Smooth muscle cell (in vitro differentiated cells): ENCODE measurements around the gene PEMT. TPM values are rescaled to one million over a fixed set of nuclear protein-coding genes. Genes with fewer than 3 reads are reported as not detected.

Source experiments
- DNase-seq: peaks from one replicate; lab custom pipeline; 2025; ENCODE audit not compliant: unreplicated experiment; lab: John Stamatoyannopoulos, UW
- H2AFZ ChIP-seq: fragments of 200-600 bp; sonication (generic); 2 replicates; pipeline ENCODE4 v1.6.0; 2016; ENCODE audit warnings: antibody characterized with exemption, low read depth, mild to moderate bottlenecking
- H3F3A ChIP-seq: fragments of 200-600 bp; sonication (generic); 2 replicates; pipeline ENCODE4 v1.6.0; 2017; ENCODE audit warnings: antibody characterized with exemption, low read depth
- H3K27ac ChIP-seq: fragments of 200-600 bp; sonication (generic); 2 replicates; pipeline ENCODE4 v1.5.1; 2016; ENCODE audit warnings: low read depth, mild to moderate bottlenecking
- H3K27me3 ChIP-seq: fragments of 200-600 bp; sonication (generic); 2 replicates; pipeline ENCODE4 v1.6.1; 2016; ENCODE audit warnings: low read depth, mild to moderate bottlenecking
- H3K36me3 ChIP-seq: fragments of 200-600 bp; sonication (generic); 2 replicates; pipeline ENCODE4 v1.5.1; 2016; ENCODE audit warnings: low read depth
- H3K4me1 ChIP-seq: fragments of 200-600 bp; sonication (generic); 2 replicates; pipeline ENCODE4 v1.5.1; 2016; ENCODE audit warnings: low read depth
- H3K4me2 ChIP-seq: fragments of 200-600 bp; sonication (generic); 2 replicates; pipeline ENCODE4 v1.6.0; 2016; ENCODE audit warnings: mild to moderate bottlenecking
- H3K4me3 ChIP-seq: fragments of 200-600 bp; sonication (generic); 2 replicates; pipeline ENCODE4 v1.5.1; 2016; ENCODE audit warnings: mild to moderate bottlenecking
- H3K79me2 ChIP-seq: fragments of 200-600 bp; sonication (generic); 2 replicates; pipeline ENCODE4 v1.6.0; 2016; ENCODE audit warnings: low read depth, mild to moderate bottlenecking
- H3K9ac ChIP-seq: fragments of 200-600 bp; sonication (generic); 2 replicates; pipeline ENCODE4 v1.6.0; 2016; ENCODE audit warnings: low read depth
- H3K9me3 ChIP-seq: fragments of 200-600 bp; sonication (generic); replicated peaks from 2 replicates; pipeline ENCODE4 v1.5.1; 2016; ENCODE audit warnings: low read depth
- H4K20me1 ChIP-seq: fragments of 200-600 bp; sonication (generic); 2 replicates; pipeline ENCODE4 v1.6.0; 2016; ENCODE audit warnings: low read depth
- WGBS: methylation state at CpG from one replicate; pipeline ENCODE4 v1.1.7; 2016; ENCODE audit warnings: low lambda C conversion rate; 5-methylcytosine and 5-hydroxymethylcytosine counted together
- polyA plus RNA-seq: library from polyadenylated mRNA; unstranded; fragments of >200 nt; fragmentation: Nextera tagmentation; extraction: Ambion mirVana; gene quantifications from 2 replicates; pipeline ENCODE4 v1.2.1, GENCODE V29; 2016
- total RNA-seq: library from RNA; depleted of rRNA; stranded (reverse); fragments of >200 nt; gene quantifications from 2 replicates; pipeline ENCODE4 v1.2.3, GENCODE V29; 2014
- TF ChIP-seq, protein P1 (sequence below): fragments of 200-600 bp; sonication (generic); IDR thresholded peaks from 2 replicates; pipeline ENCODE4 v1.5.1; 2017; ENCODE audit warnings: borderline replicate concordance, mild to moderate bottlenecking, antibody characterized with exemption; ENCODE audit not compliant: insufficient read depth, poor library complexity, severe bottlenecking

PEMT gene
- total and polyA plus RNA-seq, 2 experiments from 2014 or later = 43.8 to 69.9 TPM

- WGBS = 93% methylated on average over 8 of the region's 8 CpGs
- H3K36me3 ChIP-seq = no peaks in the 10 kb centered on the region
- TF ChIP-seq, protein P1, sequence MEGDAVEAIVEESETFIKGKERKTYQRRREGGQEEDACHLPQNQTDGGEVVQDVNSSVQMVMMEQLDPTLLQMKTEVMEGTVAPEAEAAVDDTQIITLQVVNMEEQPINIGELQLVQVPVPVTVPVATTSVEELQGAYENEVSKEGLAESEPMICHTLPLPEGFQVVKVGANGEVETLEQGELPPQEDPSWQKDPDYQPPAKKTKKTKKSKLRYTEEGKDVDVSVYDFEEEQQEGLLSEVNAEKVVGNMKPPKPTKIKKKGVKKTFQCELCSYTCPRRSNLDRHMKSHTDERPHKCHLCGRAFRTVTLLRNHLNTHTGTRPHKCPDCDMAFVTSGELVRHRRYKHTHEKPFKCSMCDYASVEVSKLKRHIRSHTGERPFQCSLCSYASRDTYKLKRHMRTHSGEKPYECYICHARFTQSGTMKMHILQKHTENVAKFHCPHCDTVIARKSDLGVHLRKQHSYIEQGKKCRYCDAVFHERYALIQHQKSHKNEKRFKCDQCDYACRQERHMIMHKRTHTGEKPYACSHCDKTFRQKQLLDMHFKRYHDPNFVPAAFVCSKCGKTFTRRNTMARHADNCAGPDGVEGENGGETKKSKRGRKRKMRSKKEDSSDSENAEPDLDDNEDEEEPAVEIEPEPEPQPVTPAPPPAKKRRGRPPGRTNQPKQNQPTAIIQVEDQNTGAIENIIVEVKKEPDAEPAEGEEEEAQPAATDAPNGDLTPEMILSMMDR = no peak
These were observed 32.3 kb downstream of the PEMT start for GRCh38 chr17:17559164-17559563.

DNA sequence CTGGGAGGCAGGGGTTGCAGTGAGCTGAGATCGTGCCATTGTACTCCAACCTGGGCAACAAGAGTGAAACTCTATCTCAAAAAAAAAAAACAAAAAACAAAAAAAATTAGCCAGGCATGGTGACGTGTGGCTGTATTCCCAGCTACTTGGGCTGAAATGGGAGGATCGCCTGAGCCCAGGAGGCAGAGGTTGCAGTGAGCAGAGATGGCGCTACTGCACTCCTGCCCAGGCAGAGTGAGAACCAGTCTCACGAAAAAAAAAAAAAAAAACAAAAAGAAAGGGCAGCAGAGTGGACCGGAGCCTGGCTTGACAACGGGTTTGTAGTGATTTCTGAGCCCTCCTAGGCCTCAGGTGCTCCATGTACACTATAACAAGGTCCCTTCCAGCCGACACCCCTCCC lies 33.1 kb downstream of the PEMT start:
- Histone ChIP-seq H3K4me2 (no peak overlapping the region), H3K9me3 (no peaks in the 10 kb centered on the region), H3K27me3 (no peaks in the 10 kb centered on the region), H3K9ac (no peak overlapping the region), H2AFZ (no peak overlapping the region), H4K20me1 (peaks cover 12% of the 10 kb centered on the region), H3K79me2 (no peaks in the 10 kb centered on the region), H3K4me3 (no peak overlapping the region), H3K4me1 (no peaks in the 10 kb centered on the region), H3F3A (no peaks in the 10 kb centered on the region), H3K27ac (no peak overlapping the region), H3K36me3 (no peaks in the 10 kb centered on the region)
- 92% methylated on average over 8 of the region's 8 CpGs for WGBS
- TF ChIP-seq, protein P1 = no peak
- DNase-seq = no peak

More at GRCh38 chr17:17559164-17559563, 32.3 kb downstream of the PEMT start:
- no peak for DNase-seq
- no peaks in the 10 kb centered on the region for H3K79me2 ChIP-seq
- H3K9ac ChIP-seq = no peak overlapping the region
- H2AFZ ChIP-seq = no peak overlapping the region
- no peaks in the 10 kb centered on the region for H3K9me3 ChIP-seq
- H3K4me1 ChIP-seq = no peaks in the 10 kb centered on the region
- H3K4me2 ChIP-seq = no peak overlapping the region
- no peaks in the 10 kb centered on the region for H3F3A ChIP-seq
- peaks cover 12% of the 10 kb centered on the region for H4K20me1 ChIP-seq
- H3K27me3 ChIP-seq = no peaks in the 10 kb centered on the region
- no peak overlapping the region for H3K27ac ChIP-seq
- H3K4me3 ChIP-seq = no peak overlapping the region

- Histone ChIP-seq H3K27me3 (no peaks in the 10 kb centered on the region), H2AFZ (no peak overlapping the region), H3K79me2 (no peaks in the 10 kb centered on the region), H4K20me1 (peaks cover 12% of the 10 kb centered on the region), H3K9ac (no peak overlapping the region), H3K9me3 (no peaks in the 10 kb centered on the region), H3K4me1 (no peaks in the 10 kb centered on the region), H3K36me3 (no peaks in the 10 kb centered on the region), H3F3A (no peaks in the 10 kb centered on the region), H3K4me2 (no peak overlapping the region), H3K27ac (no peak overlapping the region), H3K4me3 (no peak overlapping the region)
- TF ChIP-seq, protein P1 = no peak
- 95% methylated on average over 9 of the region's 9 CpGs for WGBS
- DNase-seq = no peak
These were observed 33.7 kb downstream of the PEMT start for GRCh38 chr17:17557796-17558195.

DNA sequence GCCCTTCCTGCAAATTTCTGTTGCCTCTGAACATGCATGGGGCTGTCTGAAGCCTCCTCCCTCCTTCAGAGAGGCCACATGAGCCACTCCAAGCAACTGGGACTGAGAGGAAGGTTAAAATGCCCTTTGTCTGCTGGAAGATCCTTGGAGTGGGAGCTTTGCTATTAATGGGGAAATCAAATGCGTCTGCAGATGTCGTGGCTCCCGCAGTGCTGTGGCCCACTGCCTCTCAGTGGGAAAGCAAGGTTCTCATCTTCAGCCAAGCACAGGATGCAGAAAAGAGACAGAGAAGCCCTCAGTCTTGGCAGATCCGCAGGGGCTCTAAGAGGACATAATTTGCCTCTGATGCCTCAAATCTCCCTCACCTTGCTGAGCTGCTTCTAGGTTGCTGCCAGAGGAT lies 34.8 kb downstream of the PEMT start:
- Histone ChIP-seq H4K20me1 (peaks cover 12% of the 10 kb centered on the region), H3F3A (no peaks in the 10 kb centered on the region), H3K27me3 (no peaks in the 10 kb centered on the region), H3K4me1 (peaks cover under 1% of the 10 kb centered on the region), H3K9me3 (no peaks in the 10 kb centered on the region), H2AFZ (no peak overlapping the region), H3K4me3 (no peak overlapping the region), H3K4me2 (no peak overlapping the region), H3K9ac (no peak overlapping the region), H3K36me3 (no peaks in the 10 kb centered on the region), H3K27ac (no peak overlapping the region), H3K79me2 (no peaks in the 10 kb centered on the region)
- no peak for DNase-seq
- TF ChIP-seq, protein P1 = no peak
- WGBS = 94% methylated on average over 4 of the region's 4 CpGs
